ENCODE results near the gene SLC26A11. TPM values are rescaled to one million over a fixed set of nuclear protein-coding genes. Genes with fewer than 3 reads are reported as not detected.

SLC26A11 gene
- total RNA-seq (75.9 TPM), polyA plus RNA-seq (10 to 100 TPM in 1 of 4 donors, 1 to 10 TPM in 3; 7.7 to 10.2 (median 8.1) TPM)

GRCh38 chr17:80220054-80220735, at the start of gene SLC26A11, which contains the start of gene SGSH:
SLC26A11 (plus strand) TSS chr17:80220427; CDS start chr17:80221561, 1,134 bp downstream.
SGSH (minus strand) TSS chr17:80220333; CDS start chr17:80220313, 20 bp downstream.
- no peaks in the 10 kb centered on the region for H3K9me3 Mint-ChIP-seq
- Histone ChIP-seq H3K27ac (ENCODE audit: insufficient read depth, low read length, poor library complexity, severe bottlenecking) (peak within 1 kb of the TSS; percentile 87), H3K4me1 (ENCODE audit: control insufficient read depth, insufficient read depth, low read length, poor library complexity, severe bottlenecking) (peaks cover 28% of the 10 kb centered on the region), H3K9me3 (ENCODE audit: control insufficient read depth in 2 of 2, low read length in 2 of 2) (no peaks in the 10 kb centered on the region), H3K4me3 (ENCODE audit: low read depth, low read length) (peak within 1 kb of the TSS; percentile 79), H3K27me3 (ENCODE audit: control insufficient read depth, insufficient read depth, low read length) (no peaks in the 10 kb centered on the region), H3K36me3 (ENCODE audit: control insufficient read depth, insufficient read depth, low read length) (peaks cover 20% of the 10 kb centered on the region)
- ATAC-seq (ENCODE audit: low read depth in 2 of 2) (peak; percentile 17 to 26), DNase-seq (peak; percentile 44 to 57 (median 56))
- H3K27ac Mint-ChIP-seq = peak within 1 kb of the TSS; percentile 97 to 98 (median 98)
- H3K4me1 Mint-ChIP-seq = peaks cover 0 to 68% (median 27%) of the 10 kb centered on the region in 4 donors
- H3K4me3 Mint-ChIP-seq = peak within 1 kb of the TSS; percentile 92 to 98 (median 96)
- H3K36me3 Mint-ChIP-seq = peaks cover 23% of the 10 kb centered on the region
- H3K27me3 Mint-ChIP-seq = peaks cover 4% of the 10 kb centered on the region

- Mint-ChIP-seq H3K4me1 (no peaks in the 10 kb centered on the region), H3K27ac (no peak overlapping the region), H3K4me3 (no peak overlapping the region), H3K9me3 (no peaks in the 10 kb centered on the region), H3K27me3 (peaks cover 9% of the 10 kb centered on the region), H3K36me3 (no peaks in the 10 kb centered on the region)
- no peak for DNase-seq
- Histone ChIP-seq H3K9me3 (ENCODE audit: control insufficient read depth in 2 of 2, low read length in 2 of 2) (no peaks in the 10 kb centered on the region), H3K27ac (ENCODE audit: insufficient read depth, low read length, poor library complexity, severe bottlenecking) (no peak overlapping the region), H3K4me1 (ENCODE audit: control insufficient read depth, insufficient read depth, low read length, poor library complexity, severe bottlenecking) (no peaks in the 10 kb centered on the region), H3K27me3 (ENCODE audit: control insufficient read depth, insufficient read depth, low read length) (no peaks in the 10 kb centered on the region), H3K4me3 (ENCODE audit: low read depth, low read length) (no peak overlapping the region), H3K36me3 (ENCODE audit: control insufficient read depth, insufficient read depth, low read length) (no peaks in the 10 kb centered on the region)
- no peak for ATAC-seq (ENCODE audit: low read depth in 2 of 2)
These were observed 48.5 kb upstream of the SLC26A11 start for GRCh38 chr17:80171681-80172080.

GRCh38 chr17:80173126-80173525, 47.1 kb upstream of the SLC26A11 start:
- Mint-ChIP-seq H3K36me3 (no peaks in the 10 kb centered on the region), H3K4me3 (no peak overlapping the region), H3K27ac (no peak overlapping the region), H3K27me3 (peaks cover 7% of the 10 kb centered on the region), H3K4me1 (no peaks in the 10 kb centered on the region), H3K9me3 (no peaks in the 10 kb centered on the region)
- Histone ChIP-seq H3K36me3 (ENCODE audit: control insufficient read depth, insufficient read depth, low read length) (no peaks in the 10 kb centered on the region), H3K4me1 (ENCODE audit: control insufficient read depth, insufficient read depth, low read length, poor library complexity, severe bottlenecking) (no peaks in the 10 kb centered on the region), H3K4me3 (ENCODE audit: low read depth, low read length) (no peak overlapping the region), H3K27me3 (ENCODE audit: control insufficient read depth, insufficient read depth, low read length) (no peaks in the 10 kb centered on the region), H3K9me3 (ENCODE audit: control insufficient read depth in 2 of 2, low read length in 2 of 2) (no peaks in the 10 kb centered on the region), H3K27ac (ENCODE audit: insufficient read depth, low read length, poor library complexity, severe bottlenecking) (no peak overlapping the region)
- DNase-seq (no peak), ATAC-seq (ENCODE audit: low read depth in 2 of 2) (no peak)

- H3K27me3 Mint-ChIP-seq = peaks cover 5% of the 10 kb centered on the region
- no peaks in the 10 kb centered on the region for H3K9me3 Mint-ChIP-seq
- no peak for ATAC-seq (ENCODE audit: low read depth in 2 of 2)
These were observed 46.3 kb upstream of the SLC26A11 start for GRCh38 chr17:80173916-80174315.

GRCh38 chr17:80176757-80177156, 43.5 kb upstream of the SLC26A11 start:
- ATAC-seq (ENCODE audit: low read depth in 2 of 2) (no peak), DNase-seq (no peak)
- Histone ChIP-seq H3K9me3 (ENCODE audit: control insufficient read depth in 2 of 2, low read length in 2 of 2) (no peaks in the 10 kb centered on the region), H3K4me3 (ENCODE audit: low read depth, low read length) (no peak overlapping the region), H3K36me3 (ENCODE audit: control insufficient read depth, insufficient read depth, low read length) (no peaks in the 10 kb centered on the region), H3K27me3 (ENCODE audit: control insufficient read depth, insufficient read depth, low read length) (no peaks in the 10 kb centered on the region), H3K27ac (ENCODE audit: insufficient read depth, low read length, poor library complexity, severe bottlenecking) (no peak overlapping the region), H3K4me1 (ENCODE audit: control insufficient read depth, insufficient read depth, low read length, poor library complexity, severe bottlenecking) (no peaks in the 10 kb centered on the region)
- Mint-ChIP-seq H3K27ac (no peak overlapping the region), H3K4me3 (no peak overlapping the region), H3K9me3 (no peaks in the 10 kb centered on the region), H3K36me3 (no peaks in the 10 kb centered on the region), H3K27me3 (peaks cover 9% of the 10 kb centered on the region), H3K4me1 (no peaks in the 10 kb centered on the region)

More at GRCh38 chr17:80173916-80174315, 46.3 kb upstream of the SLC26A11 start:
- Mint-ChIP-seq H3K4me3 (no peak overlapping the region), H3K27ac (no peak overlapping the region), H3K4me1 (no peaks in the 10 kb centered on the region), H3K36me3 (no peaks in the 10 kb centered on the region)
- H3K27ac ChIP-seq (ENCODE audit: insufficient read depth, low read length, poor library complexity, severe bottlenecking) = no peak overlapping the region
- no peaks in the 10 kb centered on the region for H3K36me3 ChIP-seq (ENCODE audit: control insufficient read depth, insufficient read depth, low read length)
- no peaks in the 10 kb centered on the region for H3K4me1 ChIP-seq (ENCODE audit: control insufficient read depth, insufficient read depth, low read length, poor library complexity, severe bottlenecking)
- no peaks in the 10 kb centered on the region for H3K27me3 ChIP-seq (ENCODE audit: control insufficient read depth, insufficient read depth, low read length)
- no peak overlapping the region for H3K4me3 ChIP-seq (ENCODE audit: low read depth, low read length)
- no peaks in the 10 kb centered on the region for H3K9me3 ChIP-seq (ENCODE audit: control insufficient read depth in 2 of 2, low read length in 2 of 2)
- no peak for DNase-seq

- Histone ChIP-seq H3K27ac (ENCODE audit: insufficient read depth, low read length, poor library complexity, severe bottlenecking) (no peak overlapping the region), H3K36me3 (ENCODE audit: control insufficient read depth, insufficient read depth, low read length) (no peaks in the 10 kb centered on the region), H3K9me3 (ENCODE audit: control insufficient read depth in 2 of 2, low read length in 2 of 2) (no peaks in the 10 kb centered on the region), H3K4me3 (ENCODE audit: low read depth, low read length) (no peak overlapping the region), H3K27me3 (ENCODE audit: control insufficient read depth, insufficient read depth, low read length) (no peaks in the 10 kb centered on the region), H3K4me1 (ENCODE audit: control insufficient read depth, insufficient read depth, low read length, poor library complexity, severe bottlenecking) (no peaks in the 10 kb centered on the region)
- ATAC-seq (ENCODE audit: low read depth in 2 of 2) = no peak
- Mint-ChIP-seq H3K4me1 (no peaks in the 10 kb centered on the region), H3K9me3 (no peaks in the 10 kb centered on the region), H3K4me3 (no peak overlapping the region), H3K27ac (no peak overlapping the region), H3K27me3 (peaks cover 6% of the 10 kb centered on the region), H3K36me3 (no peaks in the 10 kb centered on the region)
- no peak for DNase-seq
These were observed 42.1 kb upstream of the SLC26A11 start for GRCh38 chr17:80177986-80178595.

GRCh38 chr17:80180192-80180591, 40.0 kb upstream of the SLC26A11 start:
- no peak for ATAC-seq (ENCODE audit: low read depth in 2 of 2)
- Histone ChIP-seq H3K9me3 (ENCODE audit: control insufficient read depth in 2 of 2, low read length in 2 of 2) (no peaks in the 10 kb centered on the region), H3K36me3 (ENCODE audit: control insufficient read depth, insufficient read depth, low read length) (no peaks in the 10 kb centered on the region), H3K27me3 (ENCODE audit: control insufficient read depth, insufficient read depth, low read length) (no peaks in the 10 kb centered on the region), H3K4me3 (ENCODE audit: low read depth, low read length) (no peak overlapping the region), H3K27ac (ENCODE audit: insufficient read depth, low read length, poor library complexity, severe bottlenecking) (no peak overlapping the region), H3K4me1 (ENCODE audit: control insufficient read depth, insufficient read depth, low read length, poor library complexity, severe bottlenecking) (no peaks in the 10 kb centered on the region)
- no peak overlapping the region for H3K4me3 Mint-ChIP-seq
- no peak overlapping the region for H3K27ac Mint-ChIP-seq
- no peak for DNase-seq
- H3K9me3 Mint-ChIP-seq = no peaks in the 10 kb centered on the region
- H3K27me3 Mint-ChIP-seq = peaks cover 4% of the 10 kb centered on the region
- no peaks in the 10 kb centered on the region for H3K4me1 Mint-ChIP-seq
- no peaks in the 10 kb centered on the region for H3K36me3 Mint-ChIP-seq

GRCh38 chr17:80181431-80181830, 38.8 kb upstream of the SLC26A11 start:
- H3K27me3 ChIP-seq (ENCODE audit: control insufficient read depth, insufficient read depth, low read length) = no peaks in the 10 kb centered on the region
- H3K4me3 Mint-ChIP-seq = no peak overlapping the region
- H3K27me3 Mint-ChIP-seq = peaks cover 5% of the 10 kb centered on the region
- H3K9me3 Mint-ChIP-seq = no peaks in the 10 kb centered on the region
- no peaks in the 10 kb centered on the region for H3K36me3 ChIP-seq (ENCODE audit: control insufficient read depth, insufficient read depth, low read length)
- no peak overlapping the region for H3K27ac ChIP-seq (ENCODE audit: insufficient read depth, low read length, poor library complexity, severe bottlenecking)
- no peaks in the 10 kb centered on the region for H3K4me1 ChIP-seq (ENCODE audit: control insufficient read depth, insufficient read depth, low read length, poor library complexity, severe bottlenecking)
- H3K36me3 Mint-ChIP-seq = no peaks in the 10 kb centered on the region
- DNase-seq = no peak
- no peak for ATAC-seq (ENCODE audit: low read depth in 2 of 2)
- no peak overlapping the region for H3K27ac Mint-ChIP-seq
- no peaks in the 10 kb centered on the region for H3K9me3 ChIP-seq (ENCODE audit: control insufficient read depth in 2 of 2, low read length in 2 of 2)
- no peaks in the 10 kb centered on the region for H3K4me1 Mint-ChIP-seq
- no peak overlapping the region for H3K4me3 ChIP-seq (ENCODE audit: low read depth, low read length)
